HG02870 (cell line): ENCODE data around the gene DCAF4.
"Not testable (repeated sequence)": the region's sequence is repeated elsewhere in the genome, so short reads cannot be mapped to it uniquely, and the experiment has no call there.

Source experiments
- ATAC-seq: cut with Tn5 transposase; IDR thresholded peaks from one replicate; pipeline ENCODE4 v1.9.1; 2021; ENCODE audit warnings: mild to moderate bottlenecking, moderate library complexity; ENCODE audit not compliant: unreplicated experiment

Gene DCAF4

DNA sequence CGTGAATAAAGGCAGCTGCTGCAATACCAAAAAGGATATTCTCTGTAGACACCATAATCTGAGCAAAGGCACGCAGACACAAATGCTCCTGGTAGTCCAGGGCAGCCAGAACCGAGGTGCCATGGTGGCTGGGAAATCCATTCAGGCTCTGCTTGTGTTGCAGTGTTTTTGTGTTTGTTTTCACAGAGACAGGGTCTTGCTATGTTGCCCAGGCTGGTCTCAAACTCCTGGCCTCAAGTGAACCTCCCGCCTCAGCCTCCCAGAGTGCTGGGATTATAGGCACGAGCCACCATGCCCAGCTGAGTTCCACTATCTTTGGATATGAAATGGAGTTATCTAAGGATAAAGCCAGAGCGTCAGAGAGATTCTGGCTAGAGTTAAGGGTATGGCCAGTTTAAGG lies 39.8 kb downstream of the DCAF4 start:
- no peak for ATAC-seq

DNA sequence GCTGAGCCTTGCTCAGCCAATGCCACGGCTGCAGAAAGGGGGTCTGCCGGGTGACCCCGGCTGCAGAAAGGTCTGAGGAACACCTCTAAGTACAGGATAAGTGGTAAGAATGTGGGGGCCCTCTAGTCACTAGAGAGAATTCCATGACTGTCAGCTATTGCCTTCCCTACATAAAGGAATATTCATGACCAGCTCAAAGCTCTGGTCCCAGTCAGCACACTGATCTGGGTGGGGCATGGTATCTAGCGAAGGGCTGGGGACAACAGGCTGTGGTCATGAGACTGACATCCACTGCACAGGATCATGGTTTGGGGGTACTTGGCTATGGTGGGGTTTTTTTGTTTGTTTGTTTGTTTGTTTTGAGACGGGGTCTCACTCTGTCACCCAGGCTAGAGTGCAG lies 42.1 kb downstream of the DCAF4 start:
- ATAC-seq: no peak

GRCh38 chr14:72970058-72970630 lies 43.9 kb downstream of the DCAF4 start:
- ATAC-seq: no peak

DNA sequence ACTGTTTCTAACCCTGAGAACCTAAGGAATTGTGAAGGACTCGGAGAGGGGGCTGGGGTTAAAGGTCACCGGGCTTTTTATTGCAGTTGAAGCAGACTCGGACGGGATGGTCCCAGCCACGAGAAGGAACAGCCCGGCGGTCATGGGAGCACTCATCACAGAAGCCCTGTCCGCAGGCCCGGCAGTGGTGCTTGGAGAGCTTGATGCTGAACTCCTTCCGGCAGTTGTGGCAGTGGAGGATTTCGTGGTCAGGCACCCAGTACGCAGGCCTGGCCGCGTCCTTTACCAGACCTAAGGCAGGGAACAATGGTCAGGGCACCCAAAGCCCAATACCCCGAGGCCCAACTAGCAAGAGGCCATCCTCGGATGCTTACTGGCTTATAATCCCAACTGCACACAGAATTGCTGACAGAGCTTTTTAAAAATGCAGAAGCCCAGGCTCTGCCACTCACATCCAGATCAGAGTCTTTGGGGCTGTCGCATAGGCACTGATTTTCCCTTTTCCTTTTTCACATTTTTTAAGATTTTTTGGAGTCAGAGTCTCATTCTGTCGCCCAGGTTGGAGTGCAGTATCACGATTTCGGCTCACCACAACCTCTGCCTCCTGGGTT lies 44.7 kb downstream of the DCAF4 start:
- no peak for ATAC-seq

- no peak for ATAC-seq
Observed at GRCh38 chr14:72974661-72975060, 48.4 kb downstream of the DCAF4 start.

DNA sequence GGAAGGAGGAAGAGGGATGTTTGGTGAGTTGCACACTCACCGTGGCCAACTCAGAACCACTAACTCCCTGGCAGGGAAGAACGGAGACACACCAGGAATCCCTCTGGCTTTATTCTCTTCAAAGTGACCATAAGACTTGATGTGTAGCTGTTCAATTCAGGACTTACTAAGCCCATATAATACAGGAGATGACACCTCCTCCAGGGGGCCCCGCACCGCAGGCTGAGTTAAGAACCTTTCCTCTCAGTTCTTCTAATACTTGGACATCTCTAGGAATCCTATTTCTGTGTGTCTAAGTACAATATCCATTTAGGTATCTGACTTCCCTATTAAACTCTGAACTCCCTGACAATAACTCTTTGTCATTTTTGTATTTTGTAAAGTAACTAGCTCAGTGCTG lies 49.5 kb downstream of the DCAF4 start:
- no peak for ATAC-seq

DNA sequence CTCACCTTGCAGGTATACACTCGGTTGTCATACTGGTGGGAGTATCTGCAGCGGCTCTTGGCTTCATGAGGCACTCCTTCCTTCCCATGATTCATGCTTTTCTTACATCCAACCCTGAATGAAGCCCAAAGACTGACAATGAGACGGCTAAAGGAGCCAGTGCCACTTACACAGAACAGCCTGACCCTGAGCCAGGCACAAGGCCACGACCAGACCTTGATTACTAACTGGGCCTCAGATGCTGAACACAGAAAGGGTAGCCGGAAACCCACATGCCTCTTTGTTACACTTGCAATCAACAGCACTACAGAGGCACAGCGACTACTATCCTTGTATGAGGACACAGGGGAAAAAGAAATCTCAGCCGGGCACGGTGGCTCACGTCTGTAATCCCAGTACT lies 52.6 kb downstream of the DCAF4 start:
- no peak for ATAC-seq

- no peak for ATAC-seq
Observed at GRCh38 chr14:72980863-72981262, 54.6 kb downstream of the DCAF4 start.

DNA sequence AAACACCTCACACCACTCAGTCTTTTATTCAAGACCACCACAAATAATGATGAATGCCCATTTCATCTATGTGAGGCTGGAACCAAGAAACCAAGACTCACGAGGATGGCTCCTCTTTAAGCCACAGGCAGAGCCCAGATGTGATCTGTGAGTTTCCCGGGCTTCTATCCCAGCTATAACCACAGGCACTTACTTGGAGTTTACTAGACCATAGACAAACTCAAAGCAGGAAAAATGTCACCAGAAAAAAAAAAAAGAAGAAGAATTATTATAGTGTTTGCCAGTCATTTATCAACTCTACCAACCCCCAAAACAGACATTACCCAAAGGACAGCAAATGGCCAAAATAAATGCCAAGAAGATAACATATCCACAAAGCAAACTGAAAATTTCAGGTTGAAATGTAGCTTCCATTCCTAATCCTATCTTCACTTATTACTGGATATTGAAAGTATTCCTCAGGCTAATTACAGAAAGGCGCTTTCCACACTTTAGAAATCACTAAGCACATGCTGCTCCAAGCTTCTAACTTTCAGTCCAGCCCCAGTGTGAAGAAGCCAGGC lies 56.0 kb downstream of the DCAF4 start:
- ATAC-seq: no peak

DNA sequence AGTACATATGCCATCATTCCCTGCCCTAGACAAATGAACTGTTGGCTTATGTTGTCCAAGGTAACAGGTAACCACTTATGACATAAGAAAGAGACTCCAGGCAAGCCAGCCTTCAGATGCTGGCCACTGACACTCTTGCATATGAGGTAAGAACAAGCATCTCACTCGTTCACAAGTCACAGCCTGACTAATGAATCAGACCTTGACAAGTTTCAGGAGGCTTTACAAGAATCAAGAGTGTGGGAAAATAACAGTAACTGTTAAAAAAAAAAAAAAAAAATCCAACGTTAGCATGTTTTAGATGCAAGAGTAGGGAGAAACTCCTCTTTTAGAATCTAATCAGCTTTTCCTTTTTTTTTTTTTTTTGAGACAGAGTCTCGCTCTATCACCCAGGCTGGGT lies 60.0 kb downstream of the DCAF4 start:
- no peak for ATAC-seq

DNA sequence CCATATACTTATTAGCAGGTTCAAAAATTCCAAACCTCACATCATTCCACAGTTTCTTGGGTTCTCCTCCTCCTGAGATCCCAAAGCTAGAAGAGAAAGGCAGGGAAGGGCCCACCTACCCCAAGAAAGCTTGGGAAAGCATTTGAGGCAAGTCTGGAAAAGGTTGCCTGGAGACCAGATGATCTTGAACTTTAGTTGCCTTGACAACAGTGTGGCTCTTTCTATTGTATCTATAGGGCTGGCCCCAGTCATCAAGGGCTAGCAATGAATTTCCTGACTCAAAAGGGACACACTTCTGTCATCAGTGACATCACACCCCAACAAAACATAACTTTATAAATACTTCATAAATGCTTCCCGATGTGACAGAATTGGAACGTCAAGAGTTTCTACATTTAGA lies 60.6 kb downstream of the DCAF4 start:
- no peak for ATAC-seq

DNA sequence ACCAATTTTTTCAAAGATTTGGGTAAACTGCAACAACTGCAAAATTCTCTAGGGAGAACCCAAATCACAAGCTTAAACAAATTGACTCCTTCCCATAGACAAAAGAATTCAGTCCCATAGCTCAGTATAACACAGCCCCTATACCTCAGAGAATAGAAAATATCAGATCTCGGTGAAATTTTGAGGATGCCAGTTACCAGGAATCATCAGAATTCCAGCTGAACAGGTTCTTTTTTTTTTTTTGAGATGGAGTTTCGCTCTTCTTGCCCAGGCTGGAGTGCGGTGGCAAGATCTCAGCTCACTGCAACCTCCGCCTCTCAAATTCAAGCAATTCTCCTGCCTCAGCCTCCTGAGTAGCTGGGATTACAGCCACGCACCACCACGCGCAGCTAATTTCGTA lies 63.9 kb downstream of the DCAF4 start:
- no peak for ATAC-seq

DNA sequence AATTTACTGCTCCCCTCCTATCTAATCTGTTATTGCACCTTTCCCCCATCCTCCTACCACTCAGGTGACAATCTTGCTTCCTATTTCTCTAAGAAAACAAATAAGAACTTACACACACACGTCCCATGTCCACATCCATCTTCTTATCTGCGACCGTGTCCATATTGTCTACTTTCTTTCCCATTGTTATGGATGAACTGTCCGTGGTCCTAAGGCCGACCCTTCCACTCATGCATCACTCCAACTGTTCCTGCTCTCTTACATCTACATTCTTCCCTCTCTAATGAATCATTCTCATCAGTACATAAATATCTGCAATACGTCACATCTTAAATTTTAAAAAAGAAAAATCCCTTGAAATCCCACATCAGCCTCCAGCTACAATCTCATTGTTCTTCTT lies 70.7 kb downstream of the DCAF4 start:
- no peak for ATAC-seq

GRCh38 chr14:72998252-72998903 lies 72.1 kb downstream of the DCAF4 start:
- ATAC-seq: no peak

- ATAC-seq: no peak
Observed at GRCh38 chr14:72999316-72999715, 73.1 kb downstream of the DCAF4 start.

GRCh38 chr14:73000073-73000472 lies 73.8 kb downstream of the DCAF4 start:
- no peak for ATAC-seq

- ATAC-seq: no peak
Observed at GRCh38 chr14:73003681-73004080, 77.4 kb downstream of the DCAF4 start.

- ATAC-seq: not testable (repeated sequence)
Observed at GRCh38 chr14:73004641-73005040, 78.4 kb downstream of the DCAF4 start.

- ATAC-seq: no peak
Observed at GRCh38 chr14:73007835-73008234, 81.6 kb downstream of the DCAF4 start.

DNA sequence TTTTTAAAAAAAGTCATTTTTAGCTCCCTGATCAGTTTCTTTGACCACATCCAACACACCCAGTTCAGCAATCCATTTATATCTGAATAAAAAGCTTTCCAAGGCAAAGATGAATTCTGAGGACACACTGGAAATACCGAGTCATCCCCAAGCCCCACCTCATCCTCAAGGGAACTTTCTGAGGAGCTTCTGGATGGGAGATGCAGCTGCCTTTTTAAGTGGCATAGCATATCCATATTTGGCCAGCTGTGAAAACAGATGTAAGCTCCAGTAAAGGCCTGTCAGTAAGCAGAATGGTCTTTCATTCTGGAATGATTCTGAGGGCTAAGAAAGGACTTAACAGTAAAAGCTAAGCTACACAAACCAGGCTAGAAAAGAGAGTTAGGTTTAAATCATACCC lies 82.2 kb downstream of the DCAF4 start:
- no peak for ATAC-seq
